Activated B cell treated with CpG ODN at 0.5 μM for 24 hours (primary cell): Measurements from ENCODE around the gene CHD5. TPM values are rescaled to one million over a fixed set of nuclear protein-coding genes. Genes with fewer than 3 reads are reported as not detected.

Source experiments
- ATAC-seq: fragments of 200-7000 bp; cut with Tn5 transposase; one replicate; pipeline ENCODE4 v1.10.0; 2021; ENCODE audit warnings: low read depth, mild to moderate bottlenecking, moderate library complexity
- CTCF ChIA-PET: fragments of 350-600 bp; sonication (Branson Sonifier 250); formaldehyde crosslinking; loops from one replicate; lab custom pipeline; 2021; ENCODE audit warnings: antibody characterized with exemption; lab: Charles Lee
- POLR2A ChIA-PET: fragments of 350-600 bp; sonication (Branson Sonifier 250); formaldehyde crosslinking; loops from one replicate; lab custom pipeline; 2021; ENCODE audit warnings: antibody characterized with exemption; lab: Charles Lee
- DNase-seq: peaks from one replicate; pipeline ENCODE4 v3.0.0; 2022
- H3K27ac Mint-ChIP-seq: one replicate; pipeline ENCODE4 v1.8.0; 2020; ENCODE audit warnings: mixed read lengths
- H3K27me3 Mint-ChIP-seq: one replicate; pipeline ENCODE4 v1.8.0; 2021; ENCODE audit warnings: mixed read lengths
- H3K36me3 Mint-ChIP-seq: one replicate; pipeline ENCODE4 v1.8.0; 2021; ENCODE audit warnings: low read depth, mixed read lengths
- H3K4me1 Mint-ChIP-seq: one replicate; pipeline ENCODE4 v1.8.0; 2021; ENCODE audit warnings: mixed read lengths
- H3K4me3 Mint-ChIP-seq: one replicate; pipeline ENCODE4 v1.8.0; 2020; ENCODE audit warnings: mild to moderate bottlenecking, mixed read lengths
- H3K9me3 Mint-ChIP-seq: one replicate; pipeline ENCODE4 v1.8.0; 2020; ENCODE audit warnings: mixed read lengths
- intact Hi-C: fragments of 100-400 bp; cut with micrococcal nuclease; formaldehyde crosslinking; loops from one replicate; pipeline ENCODE4 v1.15.1; 2024
- total RNA-seq: library from RNA; stranded (reverse); gene quantifications from 2 replicates; pipeline ENCODE4 v1.2.3, GENCODE V29; 2022
- TF ChIP-seq, protein P1 (sequence below): fragments of 200-600 bp; IDR thresholded peaks from one replicate; pipeline ENCODE4 v1.8.0; 2022; ENCODE audit warnings: antibody characterized with exemption, mild to moderate bottlenecking

Gene CHD5
- total RNA-seq, 1 donor from 2014 or later, result 0.31 TPM

GRCh38 chr1:6148497-6149241 lies 31.5 kb downstream of the CHD5 start:
- Mint-ChIP-seq H3K36me3 (no peaks in the 10 kb centered on the region), H3K4me1 (peaks cover 7% of the 10 kb centered on the region), H3K9me3 (no peaks in the 10 kb centered on the region), H3K4me3 (peak overlapping the region; percentile 64), H3K27ac (no peak overlapping the region), H3K27me3 (peaks cover 16% of the 10 kb centered on the region)
- CTCF ChIA-PET, result no interaction called here
- POLR2A ChIA-PET, result no interaction called here
- DNase-seq (peak; percentile 24), ATAC-seq (peak; percentile 95)
- TF ChIP-seq, protein P1, sequence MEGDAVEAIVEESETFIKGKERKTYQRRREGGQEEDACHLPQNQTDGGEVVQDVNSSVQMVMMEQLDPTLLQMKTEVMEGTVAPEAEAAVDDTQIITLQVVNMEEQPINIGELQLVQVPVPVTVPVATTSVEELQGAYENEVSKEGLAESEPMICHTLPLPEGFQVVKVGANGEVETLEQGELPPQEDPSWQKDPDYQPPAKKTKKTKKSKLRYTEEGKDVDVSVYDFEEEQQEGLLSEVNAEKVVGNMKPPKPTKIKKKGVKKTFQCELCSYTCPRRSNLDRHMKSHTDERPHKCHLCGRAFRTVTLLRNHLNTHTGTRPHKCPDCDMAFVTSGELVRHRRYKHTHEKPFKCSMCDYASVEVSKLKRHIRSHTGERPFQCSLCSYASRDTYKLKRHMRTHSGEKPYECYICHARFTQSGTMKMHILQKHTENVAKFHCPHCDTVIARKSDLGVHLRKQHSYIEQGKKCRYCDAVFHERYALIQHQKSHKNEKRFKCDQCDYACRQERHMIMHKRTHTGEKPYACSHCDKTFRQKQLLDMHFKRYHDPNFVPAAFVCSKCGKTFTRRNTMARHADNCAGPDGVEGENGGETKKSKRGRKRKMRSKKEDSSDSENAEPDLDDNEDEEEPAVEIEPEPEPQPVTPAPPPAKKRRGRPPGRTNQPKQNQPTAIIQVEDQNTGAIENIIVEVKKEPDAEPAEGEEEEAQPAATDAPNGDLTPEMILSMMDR, result no peak
- intact Hi-C loops, result no loop called here

DNA sequence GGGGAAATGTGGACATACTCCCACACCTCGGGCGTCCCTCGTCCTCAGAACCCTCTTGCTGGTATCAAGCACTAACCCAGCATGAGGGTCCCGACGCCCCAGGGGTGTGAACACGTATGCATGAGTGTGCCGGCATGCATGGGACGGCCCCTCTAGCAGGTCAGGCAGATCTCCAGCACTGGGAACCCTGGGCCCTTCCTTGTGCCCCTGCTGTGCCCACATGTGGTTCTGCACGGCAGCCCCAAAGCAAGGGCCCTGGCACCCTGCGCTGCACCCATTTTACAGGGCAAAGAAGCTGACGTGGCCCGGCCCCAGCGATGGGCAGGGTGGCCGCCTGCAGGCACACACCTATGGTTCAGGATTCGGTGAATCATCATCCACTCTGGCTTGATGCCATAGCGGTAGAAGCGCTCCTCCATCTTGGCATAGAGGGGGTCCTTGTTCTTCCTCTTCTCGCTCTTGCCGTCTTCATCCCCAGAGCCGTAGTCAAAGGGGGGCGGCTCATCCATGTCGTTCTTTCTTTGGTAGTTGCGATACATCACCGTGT lies 34.2 kb downstream of the CHD5 start:
- DNase-seq, result no peak
- no peak overlapping the region for H3K27ac Mint-ChIP-seq
- no peaks in the 10 kb centered on the region for H3K9me3 Mint-ChIP-seq
- POLR2A ChIA-PET, result no interaction called here
- no peak overlapping the region for H3K4me3 Mint-ChIP-seq
- no peaks in the 10 kb centered on the region for H3K36me3 Mint-ChIP-seq
- TF ChIP-seq, protein P1, result no peak
- intact Hi-C loops, result no loop called here
- CTCF ChIA-PET, result no interaction called here
- peaks cover 7% of the 10 kb centered on the region for H3K4me1 Mint-ChIP-seq
- no peak for ATAC-seq
- peaks cover 15% of the 10 kb centered on the region for H3K27me3 Mint-ChIP-seq

GRCh38 chr1:6145396-6145750 lies 34.7 kb downstream of the CHD5 start:
- ATAC-seq, result no peak
- H3K4me1 Mint-ChIP-seq, result peaks cover 7% of the 10 kb centered on the region
- no peak overlapping the region for H3K4me3 Mint-ChIP-seq
- no peaks in the 10 kb centered on the region for H3K9me3 Mint-ChIP-seq
- ChIA-PET POLR2A (no interaction called here), CTCF (no interaction called here)
- DNase-seq, result no peak
- TF ChIP-seq, protein P1, result no peak
- H3K27ac Mint-ChIP-seq, result no peak overlapping the region
- H3K27me3 Mint-ChIP-seq, result peaks cover 15% of the 10 kb centered on the region
- intact Hi-C loops, result no loop called here
- H3K36me3 Mint-ChIP-seq, result no peaks in the 10 kb centered on the region

DNA sequence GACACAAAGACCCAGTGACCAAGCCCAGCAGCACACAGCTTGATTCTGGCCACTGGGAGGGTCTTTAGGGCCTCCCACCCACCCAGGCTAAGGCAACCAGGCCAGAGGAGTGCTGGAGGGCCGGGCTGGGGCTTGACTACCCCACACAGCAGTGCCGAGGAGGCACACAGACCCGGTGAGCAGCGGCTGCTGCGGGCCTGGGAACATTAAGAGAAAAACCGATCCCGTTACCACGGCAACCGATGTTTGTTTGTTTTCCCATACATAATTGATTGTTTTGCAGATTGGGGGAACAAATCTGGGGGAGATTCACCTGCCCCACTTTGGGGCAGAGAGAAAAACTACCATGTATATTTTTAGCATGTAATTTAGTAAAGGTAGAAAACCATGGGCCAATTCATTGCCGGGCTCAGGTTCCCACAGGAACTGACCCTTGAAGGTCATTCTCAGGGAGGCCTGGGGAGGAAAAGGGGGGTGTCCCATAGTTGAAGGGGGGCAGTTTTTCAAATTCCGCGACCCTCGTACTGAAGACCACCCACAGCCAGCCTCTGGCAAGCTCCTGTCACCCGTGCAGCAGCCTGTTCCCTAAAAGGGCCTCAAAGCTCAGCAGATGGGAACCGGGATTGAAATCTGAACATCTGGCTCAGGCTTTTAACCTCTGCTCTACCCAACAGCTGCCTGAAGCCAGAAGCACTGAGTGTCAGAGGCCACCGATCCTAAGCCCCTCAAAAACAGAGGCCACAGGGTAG lies 35.3 kb downstream of the CHD5 start:
- ChIA-PET POLR2A (no interaction called here), CTCF (no interaction called here)
- intact Hi-C loops, result no loop called here
- DNase-seq (no peak), ATAC-seq (no peak)
- TF ChIP-seq, protein P1, result no peak
- no peaks in the 10 kb centered on the region for H3K36me3 Mint-ChIP-seq
- H3K4me1 Mint-ChIP-seq, result peaks cover 7% of the 10 kb centered on the region
- H3K4me3 Mint-ChIP-seq, result no peak overlapping the region
- H3K27ac Mint-ChIP-seq, result no peak overlapping the region
- H3K27me3 Mint-ChIP-seq, result peaks cover 15% of the 10 kb centered on the region
- H3K9me3 Mint-ChIP-seq, result no peaks in the 10 kb centered on the region

GRCh38 chr1:6144175-6144574 lies 35.9 kb downstream of the CHD5 start:
- intact Hi-C loops, result no loop called here
- no peak for DNase-seq
- ChIA-PET CTCF (no interaction called here), POLR2A (no interaction called here)
- no peak overlapping the region for H3K4me3 Mint-ChIP-seq
- ATAC-seq, result no peak
- TF ChIP-seq, protein P1, result no peak
- H3K27ac Mint-ChIP-seq, result no peak overlapping the region
- H3K9me3 Mint-ChIP-seq, result no peaks in the 10 kb centered on the region
- no peaks in the 10 kb centered on the region for H3K36me3 Mint-ChIP-seq
- H3K27me3 Mint-ChIP-seq, result peaks cover 15% of the 10 kb centered on the region
- H3K4me1 Mint-ChIP-seq, result peaks cover 7% of the 10 kb centered on the region
